Breast epithelium (tissue), 3 donors: ENCODE data around the gene POLE3.

Experiments
- CTCF ChIP-seq, 3 donors: fragments of 450-650 bp; IDR thresholded peaks; one replicate each; pipeline ENCODE4 v1.5.1; 2016 to 2017; ENCODE audit warnings: antibody characterized with exemption in 3 of 3, mild to moderate bottlenecking in 3 of 3, moderate library complexity in 3 of 3
- POLR2A ChIP-seq: fragments of 450-650 bp; IDR thresholded peaks from one replicate; pipeline ENCODE4 v1.6.1; 2016; ENCODE audit warnings: antibody characterized with exemption, mild to moderate bottlenecking, moderate library complexity
- POLR2AphosphoS5 ChIP-seq, 3 donors: sonication (generic); formaldehyde crosslinking; IDR thresholded peaks; one replicate each; pipeline ENCODE4 v1.6.1; 2017; ENCODE audit warnings: antibody characterized with exemption in 3 of 3

- TF ChIP-seq CTCF (IDR thresholded peaks at IDR 0.05): no peak
- TF ChIP-seq POLR2A: no peak
- TF ChIP-seq POLR2AphosphoS5 (IDR thresholded peaks at IDR 0.05): no peak
Observed at GRCh38 chr9:113397203-113397631, 13.3 kb downstream of the POLE3 start.
